Spinal cord (tissue), 10 donors: Measurements from ENCODE around the gene TOMT. TPM values are rescaled to one million over a fixed set of nuclear protein-coding genes. Genes with fewer than 3 reads are reported as not detected.
A peak's percentile ranks its signal among the peaks of the same experiment; 100 is the strongest.
"Not testable (repeated sequence)": the region's sequence is repeated elsewhere in the genome, so short reads cannot be mapped to it uniquely, and the experiment has no call there.

ENCODE experiments used
- DNase-seq, 6 donors: peaks; one replicate each; pipeline versions ENCODE4 v3.0.0 to v3.0.0-alpha.2; 2013 to 2015; ENCODE audit warnings: low spot score in 6 of 6, low read depth in 4 of 6
- H3K27ac ChIP-seq: one replicate; pipeline ENCODE4 v1.5.1; 2013; ENCODE audit warnings: low read depth, low read length, control low read depth
- H3K27me3 ChIP-seq: one replicate; pipeline ENCODE4 v1.6.1; 2013; ENCODE audit warnings: low read length; ENCODE audit not compliant: control insufficient read depth, insufficient read depth
- H3K36me3 ChIP-seq: one replicate; pipeline ENCODE4 v1.6.1; 2013; ENCODE audit warnings: low read length; ENCODE audit not compliant: control insufficient read depth, insufficient read depth
- H3K4me1 ChIP-seq: one replicate; pipeline ENCODE4 v1.6.1; 2013; ENCODE audit warnings: low read length; ENCODE audit not compliant: control insufficient read depth, insufficient read depth
- H3K4me3 ChIP-seq: one replicate; pipeline ENCODE4 v1.5.1; 2013; ENCODE audit warnings: low read depth, low read length, control low read depth
- H3K9me3 ChIP-seq: one replicate; pipeline ENCODE4 v1.6.1; 2013; ENCODE audit warnings: low read length; ENCODE audit not compliant: control insufficient read depth, insufficient read depth
- WGBS: methylation state at CpG from one replicate; pipeline ENCODE4 v1.1.5; 2013; ENCODE audit warnings: missing lambda C conversion rate; ENCODE audit not compliant: insufficient coverage; 5-methylcytosine and 5-hydroxymethylcytosine counted together
- polyA plus RNA-seq, 2 donors: library from polyadenylated mRNA; unstranded; fragments of 120-200 nt; gene quantifications; one replicate each; pipeline ENCODE4 v1.2.1, GENCODE V29; 2013; ENCODE audit not compliant: insufficient read length in 2 of 2
- total RNA-seq, 2 donors: library from RNA; depleted of rRNA in 1 of 2; stranded (reverse); fragments of 120-200 nt in 1 of 2; fragments of >200 nt in 1 of 2; gene quantifications; one replicate each; pipeline versions ENCODE4 v1.2.3 to v1.2.4, GENCODE V29; 2013 to 2014
- donor health status: healthy.

TOMT gene
- total and polyA plus RNA-seq, 4 donors = not detected

DNA sequence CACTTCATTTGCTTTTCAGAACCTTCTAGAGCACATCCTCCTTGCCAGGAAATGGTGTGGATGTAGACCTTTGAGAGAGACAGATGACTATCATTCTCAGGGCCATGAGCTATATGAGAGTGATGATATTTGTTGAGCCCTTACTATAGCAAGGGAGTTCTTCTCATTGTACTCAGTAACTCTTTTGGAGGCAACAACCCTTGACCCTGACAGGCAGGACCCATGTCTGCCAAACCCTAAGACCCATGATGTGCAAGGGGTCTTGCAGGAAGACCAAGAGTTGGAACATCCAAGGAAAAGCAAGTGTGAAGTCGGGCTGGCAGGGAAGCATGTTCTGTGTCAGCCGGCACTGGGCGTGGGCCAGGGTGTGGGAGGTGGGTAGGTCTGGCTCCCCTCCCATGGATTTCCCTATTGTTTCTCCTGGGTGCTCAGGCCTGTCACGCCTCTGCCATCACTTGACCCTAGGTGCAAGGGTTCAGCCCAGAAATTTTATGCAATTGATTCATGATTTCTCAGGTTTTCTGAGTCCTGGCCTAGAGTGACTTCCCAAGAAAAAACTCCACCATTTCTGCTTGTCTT lies 31.0 kb downstream of the TOMT start:
- no peaks in the 10 kb centered on the region for H3K4me1 ChIP-seq
- 86% methylated on average over 4 of the region's 4 CpGs for WGBS

DNA sequence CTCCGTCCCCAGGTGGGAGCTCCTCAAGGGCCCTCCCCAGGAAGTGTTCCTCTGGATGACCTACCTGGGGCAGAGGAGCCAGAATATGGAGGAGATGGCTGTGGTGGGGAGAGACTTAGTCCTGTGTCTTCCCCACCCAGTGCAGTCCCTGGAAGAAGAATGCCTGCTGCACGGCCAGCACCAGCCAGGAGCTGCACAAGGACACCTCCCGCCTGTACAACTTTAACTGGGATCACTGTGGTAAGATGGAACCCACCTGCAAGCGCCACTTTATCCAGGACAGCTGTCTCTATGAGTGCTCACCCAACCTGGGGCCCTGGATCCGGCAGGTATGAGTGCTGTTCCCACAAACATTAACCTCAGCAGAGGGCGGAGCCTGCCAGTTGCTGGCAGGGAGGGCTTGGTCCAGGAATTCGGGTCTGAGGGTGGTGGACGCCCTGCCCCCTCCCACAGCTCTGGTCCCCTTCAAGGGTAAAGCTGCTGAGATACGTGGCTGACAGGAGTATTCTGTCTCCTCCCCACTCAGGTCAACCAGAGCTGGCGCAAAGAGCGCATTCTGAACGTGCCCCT lies 33.2 kb downstream of the TOMT start:
- Histone ChIP-seq H3K4me1 (no peaks in the 10 kb centered on the region), H3K36me3 (no peaks in the 10 kb centered on the region), H3K27ac (no peak overlapping the region), H3K9me3 (no peaks in the 10 kb centered on the region), H3K4me3 (no peak overlapping the region), H3K27me3 (no peaks in the 10 kb centered on the region)
- 91% methylated on average over 6 of the region's 12 CpGs for WGBS
- DNase-seq = no peak

More for the DNA sequence above, 31.0 kb downstream of the TOMT start:
- H3K9me3 ChIP-seq = no peaks in the 10 kb centered on the region
- H3K4me3 ChIP-seq = no peak overlapping the region
- no peak overlapping the region for H3K27ac ChIP-seq
- no peaks in the 10 kb centered on the region for H3K36me3 ChIP-seq
- no peak for DNase-seq
- no peaks in the 10 kb centered on the region for H3K27me3 ChIP-seq

DNA sequence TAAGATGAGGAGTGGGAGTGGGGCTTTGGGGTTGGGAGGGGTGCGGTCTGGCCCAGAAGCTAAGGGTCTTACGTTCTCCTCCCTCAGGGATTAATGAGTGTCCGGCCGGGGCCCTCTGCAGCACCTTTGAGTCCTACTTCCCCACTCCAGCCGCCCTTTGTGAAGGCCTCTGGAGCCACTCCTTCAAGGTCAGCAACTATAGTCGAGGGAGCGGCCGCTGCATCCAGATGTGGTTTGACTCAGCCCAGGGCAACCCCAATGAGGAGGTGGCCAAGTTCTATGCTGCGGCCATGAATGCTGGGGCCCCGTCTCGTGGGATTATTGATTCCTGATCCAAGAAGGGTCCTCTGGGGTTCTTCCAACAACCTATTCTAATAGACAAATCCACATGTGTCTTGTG lies 33.8 kb downstream of the TOMT start:
- Histone ChIP-seq H3K4me3 (no peak overlapping the region), H3K36me3 (no peaks in the 10 kb centered on the region), H3K9me3 (no peaks in the 10 kb centered on the region), H3K27ac (no peak overlapping the region), H3K4me1 (no peaks in the 10 kb centered on the region), H3K27me3 (no peaks in the 10 kb centered on the region)
- 99% methylated on average over 8 of the region's 11 CpGs for WGBS
- DNase-seq = no peak

DNA sequence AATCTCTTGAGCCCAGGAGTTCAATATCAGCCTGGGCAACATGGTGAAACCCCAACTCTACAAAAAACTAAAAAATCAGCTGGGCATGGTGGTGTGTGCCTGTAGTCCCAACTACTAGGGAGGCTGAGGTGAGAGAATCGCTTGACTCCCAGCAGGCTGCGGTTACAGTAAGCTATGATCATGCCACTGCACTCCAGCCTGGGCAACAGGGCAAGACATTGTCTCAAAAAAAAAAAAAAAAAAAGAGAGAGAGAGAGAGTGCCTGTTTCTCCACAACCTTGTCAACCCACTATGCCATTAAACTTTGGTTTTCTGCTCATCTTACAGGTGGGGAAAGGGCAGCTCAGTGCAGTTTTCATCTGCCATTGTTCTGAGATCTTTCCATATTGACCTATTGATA lies 34.9 kb downstream of the TOMT start:
- Histone ChIP-seq H3K9me3 (no peaks in the 10 kb centered on the region), H3K4me1 (no peaks in the 10 kb centered on the region), H3K36me3 (no peaks in the 10 kb centered on the region), H3K27ac (no peak overlapping the region), H3K27me3 (no peaks in the 10 kb centered on the region), H3K4me3 (no peak overlapping the region)
- WGBS = no CpG with 5 or more reads among the region's 2 CpGs
- no peak for DNase-seq

DNA sequence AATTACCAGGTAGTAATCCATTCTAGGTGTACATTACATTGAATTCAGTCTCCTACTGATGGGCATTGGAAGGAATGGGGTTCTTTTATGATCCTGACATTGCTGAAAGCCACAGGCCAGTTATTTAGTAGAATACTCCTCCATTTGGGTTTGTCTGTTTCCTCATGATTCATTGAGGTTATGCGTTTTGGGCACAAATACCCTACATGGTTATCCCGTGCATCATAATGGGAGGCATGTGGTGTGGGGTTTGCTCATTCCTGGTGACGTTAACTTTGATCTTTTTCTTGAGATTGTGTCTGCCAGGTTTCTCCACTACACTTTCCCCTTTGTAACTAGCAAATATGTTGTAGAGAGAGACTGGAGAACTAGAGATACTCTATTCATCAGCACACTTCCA lies 35.3 kb downstream of the TOMT start:
- Histone ChIP-seq H3K4me3 (no peak overlapping the region), H3K27me3 (no peaks in the 10 kb centered on the region), H3K4me1 (no peaks in the 10 kb centered on the region), H3K36me3 (no peaks in the 10 kb centered on the region), H3K27ac (no peak overlapping the region), H3K9me3 (no peaks in the 10 kb centered on the region)
- no peak for DNase-seq
- 60% methylated on average over 1 of the region's 3 CpGs for WGBS

DNA sequence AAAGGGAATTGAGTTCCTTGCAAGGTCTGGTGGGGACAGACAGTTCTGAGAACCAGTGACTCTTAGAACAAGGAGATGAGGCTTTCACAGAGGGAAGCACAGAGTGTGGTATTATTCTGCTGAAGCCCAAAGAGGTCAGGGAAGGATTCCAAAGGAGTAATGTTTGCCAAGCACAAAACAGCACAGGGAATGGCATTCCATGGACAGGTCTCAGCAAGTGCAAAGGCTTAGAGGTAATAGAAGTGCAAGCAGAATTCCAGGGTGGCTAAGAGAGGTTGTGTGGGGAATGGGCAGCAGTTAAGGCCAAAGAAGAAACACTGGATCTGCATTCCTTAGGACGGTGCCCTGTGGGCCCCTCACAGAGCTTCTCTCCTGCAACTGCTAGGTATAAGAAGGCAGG lies 36.4 kb downstream of the TOMT start:
- H3K4me1 ChIP-seq, DNase-seq, H3K4me3 ChIP-seq, H3K36me3 ChIP-seq, H3K9me3 ChIP-seq, H3K27me3 ChIP-seq, H3K27ac ChIP-seq: not testable (repeated sequence)
- WGBS = no CpG with 5 or more reads among the region's 1 CpG

DNA sequence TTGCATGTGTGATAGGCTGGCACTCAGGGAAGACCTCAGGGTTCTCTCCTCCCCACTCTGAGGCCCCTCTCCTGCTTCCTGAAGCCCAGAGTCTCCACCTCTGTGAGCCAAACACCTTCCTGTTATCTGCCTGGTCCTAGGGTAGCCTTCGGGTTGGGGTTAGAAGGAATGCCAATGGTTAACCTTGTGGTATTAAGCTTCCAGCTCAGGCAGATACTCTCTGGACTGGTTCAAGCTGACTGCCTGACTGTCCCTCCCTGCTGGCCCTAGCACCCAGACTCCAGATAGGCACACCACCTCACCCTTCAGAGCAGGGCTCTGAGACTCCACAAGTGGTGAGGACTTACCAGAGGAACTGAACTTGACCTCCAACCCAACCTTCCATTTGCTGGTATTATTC lies 36.8 kb downstream of the TOMT start:
- not testable (repeated sequence) for H3K27ac ChIP-seq, DNase-seq, H3K4me1 ChIP-seq, H3K27me3 ChIP-seq, H3K36me3 ChIP-seq, H3K4me3 ChIP-seq, H3K9me3 ChIP-seq
- no CpG with 5 or more reads among the region's 1 CpG for WGBS

DNA sequence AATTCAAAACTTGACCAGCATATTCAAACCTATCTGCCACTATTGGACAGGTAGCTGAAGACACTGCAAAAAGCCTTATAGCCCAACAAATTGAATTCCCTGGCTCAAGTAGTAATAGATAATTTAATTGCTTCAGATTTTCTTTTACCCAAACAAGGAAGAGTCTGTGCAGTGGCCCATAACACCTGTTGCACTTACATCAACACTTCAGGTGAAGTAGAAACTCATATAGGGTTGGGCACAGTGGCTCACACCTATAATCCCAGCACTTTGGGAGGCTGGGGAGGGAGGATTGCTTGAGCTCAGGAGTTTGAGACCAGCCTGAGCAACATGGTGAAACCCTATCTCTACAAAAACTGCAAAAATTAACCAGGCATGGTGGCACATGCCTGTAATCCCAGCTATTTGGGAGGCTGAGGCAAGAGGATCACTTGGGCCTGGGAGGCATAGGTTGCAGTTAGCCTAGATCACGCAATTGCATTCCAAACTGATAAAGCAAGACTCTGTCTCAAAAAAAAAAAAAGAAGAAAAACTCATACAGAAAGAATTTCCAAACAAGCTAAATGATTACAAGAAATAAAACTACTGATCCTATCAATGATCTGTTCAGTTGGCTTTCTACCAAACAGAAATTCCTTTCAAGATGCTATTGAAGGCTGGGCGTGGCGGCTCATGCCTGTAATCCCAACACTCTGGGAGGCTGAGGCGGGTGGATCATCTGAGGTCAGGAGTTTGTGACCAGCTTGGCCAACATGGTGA lies 39.3 kb downstream of the TOMT start:
- 90% methylated on average over 4 of the region's 4 CpGs for WGBS

DNA sequence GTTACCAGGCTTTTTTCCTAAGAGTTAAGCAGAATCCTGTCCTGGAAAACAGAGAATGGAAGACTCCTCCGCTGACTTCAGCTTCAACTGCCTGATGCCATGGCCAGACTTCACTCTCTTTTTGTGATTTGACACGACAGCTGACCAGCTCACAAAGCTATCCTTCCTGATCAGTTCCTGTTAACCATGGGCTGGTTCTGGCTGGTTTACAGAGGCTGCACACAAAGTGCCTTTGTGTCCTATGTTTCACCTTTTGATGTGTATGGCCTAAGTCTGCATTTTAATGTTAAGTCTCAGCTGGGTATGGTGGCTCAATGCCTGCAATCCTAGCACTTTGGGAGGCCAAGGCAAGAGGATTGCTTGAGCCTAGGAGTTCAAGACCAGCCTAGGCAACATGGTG lies 40.9 kb downstream of the TOMT start:
- Histone ChIP-seq H3K27ac (no peak overlapping the region), H3K36me3 (no peaks in the 10 kb centered on the region), H3K9me3 (no peaks in the 10 kb centered on the region), H3K4me1 (no peaks in the 10 kb centered on the region), H3K27me3 (no peaks in the 10 kb centered on the region), H3K4me3 (no peak overlapping the region)
- 45% methylated on average over 2 of the region's 2 CpGs for WGBS
- DNase-seq = peak in 1 of 6 donors; percentile 1

More for the DNA sequence above, 39.3 kb downstream of the TOMT start:
- H3K27me3 ChIP-seq = no peaks in the 10 kb centered on the region
- no peaks in the 10 kb centered on the region for H3K36me3 ChIP-seq
- no peak overlapping the region for H3K4me3 ChIP-seq
- no peaks in the 10 kb centered on the region for H3K9me3 ChIP-seq
- H3K4me1 ChIP-seq = no peaks in the 10 kb centered on the region
- no peak overlapping the region for H3K27ac ChIP-seq
- DNase-seq = no peak

DNA sequence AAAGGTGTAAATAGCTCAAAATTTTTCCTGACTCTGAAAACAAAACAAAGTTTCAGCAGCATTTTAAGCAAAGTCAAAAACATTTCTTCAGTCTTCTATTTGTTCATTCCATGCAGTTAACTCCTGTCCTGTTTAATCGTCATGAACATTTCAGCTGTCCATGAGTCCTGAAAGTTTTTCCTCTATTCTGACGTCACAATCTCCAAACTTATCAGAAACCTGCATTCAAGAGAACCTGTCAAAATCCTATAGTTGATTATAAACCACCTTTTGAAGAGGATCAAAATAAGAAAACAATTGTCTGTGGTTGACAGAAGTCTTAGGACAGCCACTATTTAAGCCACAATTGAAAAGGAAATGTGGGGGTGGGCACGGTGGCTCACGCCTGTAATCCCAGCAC lies 45.2 kb downstream of the TOMT start:
- 92% methylated on average over 2 of the region's 4 CpGs for WGBS
- no peaks in the 10 kb centered on the region for H3K9me3 ChIP-seq
- H3K27me3 ChIP-seq = no peaks in the 10 kb centered on the region
- H3K4me1 ChIP-seq = no peaks in the 10 kb centered on the region
- no peak for DNase-seq
- H3K36me3 ChIP-seq = no peaks in the 10 kb centered on the region
- H3K4me3 ChIP-seq = no peak overlapping the region
- H3K27ac ChIP-seq = no peak overlapping the region
